Tibial artery (tissue), 4 donors: ENCODE measurements around the gene WDFY1.

Source experiments
- DNase-seq, 2 donors: peaks; one replicate each; pipeline ENCODE4 v3.0.0-alpha.2; 2019
- H3K27ac ChIP-seq, 2 donors: fragments of 200-600 bp; sonication (generic) in 1 of 2; 1 replicate in 1 of 2; 2 replicates in 1 of 2; pipeline ENCODE4 v1.5.1; 2018 to 2019; ENCODE audit warnings: mild to moderate bottlenecking in 1 of 2
- H3K27me3 ChIP-seq, 2 donors: fragments of 200-600 bp; sonication (generic) in 1 of 2; one replicate each; pipeline versions ENCODE4 v1.5.1 to v1.6.0; 2016 to 2019
- H3K36me3 ChIP-seq, 3 donors: fragments of 200-600 bp; sonication (generic) in 2 of 3; one replicate each; pipeline ENCODE4 v1.5.1; 2016 to 2019; ENCODE audit warnings: mild to moderate bottlenecking in 2 of 3
- H3K4me1 ChIP-seq, 4 donors: fragments of 200-600 bp; sonication (generic) in 2 of 4; 1 replicate in 3 of 4; 2 replicates in 1 of 4; pipeline ENCODE4 v1.5.1; 2016 to 2019
- H3K4me3 ChIP-seq, 2 donors: fragments of 200-600 bp; sonication (generic) in 1 of 2; 1 replicate in 1 of 2; 2 replicates in 1 of 2; pipeline ENCODE4 v1.5.1; 2018 to 2019; ENCODE audit warnings: mild to moderate bottlenecking in 2 of 2
- H3K9me3 ChIP-seq, 3 donors: fragments of 200-600 bp; sonication (generic) in 1 of 3; one replicate each; pipeline ENCODE4 v1.5.1; 2016 to 2019
- CTCF ChIP-seq, 2 experiments: fragments of 200-600 bp in 1 of 2; fragments of 450-650 bp in 1 of 2; IDR thresholded peaks; one replicate each; pipeline ENCODE4 v1.5.1; 2017 to 2019; ENCODE audit warnings: antibody characterized with exemption in 2 of 2, mild to moderate bottlenecking in 1 of 2, moderate library complexity in 1 of 2
- intact Hi-C: fragments of 100-400 bp; cut with DNase I; formaldehyde crosslinking; loops from one replicate; pipeline ENCODE4 v1.15.0; 2023; ENCODE audit warnings: low total_unique reads

The WDFY1 gene

DNA sequence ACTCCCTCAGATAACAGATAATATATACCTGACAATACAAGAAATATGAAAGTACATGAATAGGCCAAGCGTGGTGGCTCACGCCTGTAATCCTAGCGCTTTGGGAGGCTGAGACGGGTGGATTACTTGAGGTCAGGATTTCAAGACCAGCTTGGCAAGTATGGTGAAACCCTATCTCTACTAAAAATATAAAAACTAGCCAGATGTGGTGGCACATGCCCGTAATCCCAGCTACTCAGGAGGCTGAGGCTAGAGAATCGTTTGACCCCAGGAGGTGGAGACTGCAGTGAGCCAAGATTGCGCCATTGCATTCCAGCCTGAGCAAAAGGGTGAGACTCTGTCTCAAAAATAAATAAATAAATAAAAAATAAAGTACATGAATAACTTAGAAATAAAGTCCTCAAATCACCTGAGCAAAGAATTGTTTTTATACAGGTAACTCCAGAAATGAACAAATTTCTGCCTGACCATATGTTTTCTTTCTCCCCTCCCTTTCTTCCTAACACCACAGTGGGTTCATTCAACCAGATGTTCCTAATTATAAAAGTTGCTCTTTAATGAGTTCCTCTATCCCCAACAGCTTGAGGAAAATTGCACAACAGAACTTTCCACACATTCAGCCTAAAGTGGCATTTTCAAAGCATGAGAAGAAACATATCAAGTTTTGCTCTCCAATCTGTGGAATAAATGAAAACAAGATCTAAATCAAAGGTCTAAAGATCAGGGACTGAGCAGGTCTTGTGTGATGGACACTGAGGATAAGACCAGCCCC, 74.1 kb downstream of the WDFY1 start:
- H3K4me3 ChIP-seq: no peak overlapping the region
- no peak overlapping the region for H3K27ac ChIP-seq
- no peaks in the 10 kb centered on the region for H3K9me3 ChIP-seq
- DNase-seq: no peak
- no peaks in the 10 kb centered on the region for H3K4me1 ChIP-seq
- intact Hi-C loops: no loop called here
- no peak for TF ChIP-seq CTCF (IDR thresholded peaks at IDR 0.05)
- H3K36me3 ChIP-seq: peaks cover 46 to 52% (median 51%) of the 10 kb centered on the region in 3 donors
- H3K27me3 ChIP-seq: no peaks in the 10 kb centered on the region

GRCh38 chr2:223868005-223868404, 77.1 kb downstream of the WDFY1 start:
- DNase-seq: no peak
- Histone ChIP-seq H3K36me3 (peaks cover 21 to 25% (median 23%) of the 10 kb centered on the region in 3 donors), H3K27ac (no peak overlapping the region), H3K4me3 (no peak overlapping the region), H3K9me3 (no peaks in the 10 kb centered on the region), H3K27me3 (no peaks in the 10 kb centered on the region), H3K4me1 (no peaks in the 10 kb centered on the region)
- no peak for TF ChIP-seq CTCF (IDR thresholded peaks at IDR 0.05)
- intact Hi-C loops: no loop called here

DNA sequence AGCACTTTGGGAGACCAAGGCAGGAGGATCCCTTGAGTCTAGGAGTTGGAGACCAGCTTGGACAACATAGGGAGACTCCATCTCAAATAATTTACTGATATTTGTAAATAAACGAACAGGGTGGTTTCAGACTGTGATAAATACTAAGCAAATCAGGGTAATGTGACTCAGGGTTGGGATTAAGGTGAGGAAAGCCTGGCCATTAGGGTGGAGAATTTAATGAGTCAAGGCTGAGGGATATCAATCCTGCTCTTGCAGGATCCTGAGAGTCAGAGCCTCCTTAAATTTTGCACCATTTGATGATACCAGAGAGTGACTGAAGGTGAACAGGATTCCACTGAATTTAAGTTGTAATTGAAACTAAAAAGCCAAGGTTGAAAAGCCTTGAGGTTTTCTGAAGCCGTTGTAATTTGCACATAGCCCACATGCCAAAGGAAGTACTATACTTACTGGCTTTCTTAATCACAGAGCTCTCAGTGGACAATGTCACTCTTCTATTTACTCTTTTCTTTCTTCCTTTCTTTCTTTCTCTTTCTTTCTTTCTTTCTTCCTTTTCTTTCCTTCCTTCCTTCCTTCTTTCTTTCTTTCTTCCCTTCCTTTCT, 79.1 kb downstream of the WDFY1 start:
- intact Hi-C loops: no loop called here
- Histone ChIP-seq H3K9me3 (no peaks in the 10 kb centered on the region), H3K36me3 (peaks cover 11 to 17% (median 11%) of the 10 kb centered on the region in 3 donors), H3K4me1 (no peaks in the 10 kb centered on the region), H3K4me3 (no peak overlapping the region), H3K27me3 (no peaks in the 10 kb centered on the region), H3K27ac (no peak overlapping the region)
- DNase-seq: no peak
- no peak for TF ChIP-seq CTCF (IDR thresholded peaks at IDR 0.05)

GRCh38 chr2:223865124-223865523, 80.0 kb downstream of the WDFY1 start:
- intact Hi-C loops: no loop called here
- peaks cover 3 to 8% (median 8%) of the 10 kb centered on the region in 3 donors for H3K36me3 ChIP-seq
- no peak overlapping the region for H3K4me3 ChIP-seq
- H3K27ac ChIP-seq: no peak overlapping the region
- no peaks in the 10 kb centered on the region for H3K9me3 ChIP-seq
- H3K27me3 ChIP-seq: no peaks in the 10 kb centered on the region
- DNase-seq: no peak
- H3K4me1 ChIP-seq: no peaks in the 10 kb centered on the region
- no peak for TF ChIP-seq CTCF (IDR thresholded peaks at IDR 0.05)

GRCh38 chr2:223863491-223863890, 81.6 kb downstream of the WDFY1 start:
- TF ChIP-seq CTCF (IDR thresholded peaks at IDR 0.05): no peak
- H3K4me3 ChIP-seq: no peak overlapping the region
- H3K36me3 ChIP-seq: no peaks in the 10 kb centered on the region
- no peaks in the 10 kb centered on the region for H3K27me3 ChIP-seq
- no peaks in the 10 kb centered on the region for H3K9me3 ChIP-seq
- DNase-seq: no peak
- intact Hi-C loops: no loop called here
- H3K4me1 ChIP-seq: no peaks in the 10 kb centered on the region
- H3K27ac ChIP-seq: no peak overlapping the region
